Gastrocnemius medialis (tissue), 4 donors: ENCODE results near the gene ARPP19. TPM values are rescaled to one million over a fixed set of nuclear protein-coding genes. Genes with fewer than 3 reads are reported as not detected.

Experiments used
- ATAC-seq, 2 donors: fragments of 150-250 bp; one replicate each; pipeline ENCODE4 v1.9.1; 2016
- DNase-seq, 2 donors: peaks; one replicate each; pipeline ENCODE4 v3.0.0-alpha.2; 2019
- H3K27ac ChIP-seq, 4 donors: fragments of 200-600 bp; sonication (generic); 1 replicate in 1 of 4; 2 replicates in 3 of 4; pipeline ENCODE4 v1.5.1; 2016 to 2018; ENCODE audit warnings: mild to moderate bottlenecking in 2 of 4, moderate library complexity in 1 of 4
- H3K27me3 ChIP-seq, 3 donors: fragments of 200-600 bp; sonication (generic) in 2 of 3; 1 replicate in 1 of 3; 2 replicates in 2 of 3; pipeline versions ENCODE4 v1.5.1 to v1.6.0; 2016 to 2019; ENCODE audit warnings: mild to moderate bottlenecking in 1 of 3, moderate library complexity in 1 of 3
- H3K36me3 ChIP-seq, 2 donors: fragments of 200-600 bp; sonication (generic) in 1 of 2; one replicate each; pipeline ENCODE4 v1.5.1; 2017 to 2018
- H3K4me1 ChIP-seq, 2 donors: fragments of 200-600 bp; sonication (generic) in 1 of 2; one replicate each; pipeline ENCODE4 v1.5.1; 2016 to 2017; ENCODE audit warnings: mild to moderate bottlenecking in 2 of 2
- H3K4me3 ChIP-seq, 4 donors: fragments of 200-600 bp; sonication (generic) in 3 of 4; 1 replicate in 1 of 4; 2 replicates in 3 of 4; pipeline ENCODE4 v1.5.1; 2016 to 2019; ENCODE audit warnings: mild to moderate bottlenecking in 2 of 4
- H3K9me3 ChIP-seq, 3 donors: fragments of 200-600 bp; sonication (generic) in 2 of 3; 1 replicate in 1 of 3; 2 replicates in 2 of 3; pipeline ENCODE4 v1.5.1; 2016 to 2019
- CTCF ChIP-seq, 5 experiments: fragments of 450-650 bp in 3 of 5; fragments of 200-600 bp in 2 of 5; sonication (generic) in 2 of 5; IDR thresholded peaks in 4 of 5; conservative IDR thresholded peaks in 1 of 5; 1 replicate in 4 of 5; 2 replicates in 1 of 5; pipeline ENCODE4 v1.5.1; 2016 to 2019; ENCODE audit warnings: antibody characterized with exemption in 5 of 5, mild to moderate bottlenecking in 3 of 5, moderate library complexity in 3 of 5
- POLR2A ChIP-seq, 2 donors: fragments of 450-650 bp; IDR thresholded peaks; one replicate each; pipeline ENCODE4 v1.6.1; 2017; ENCODE audit warnings: antibody characterized with exemption in 2 of 2, mild to moderate bottlenecking in 2 of 2, moderate library complexity in 2 of 2
- in situ Hi-C, 4 donors: fragments of 200-750 bp; cut with MboI; loops; one replicate each; pipeline versions ENCODE4 v1.15.0 to v1.8.0; 2017; ENCODE audit warnings: low sequenced_read_pairs in 4 of 4
- intact Hi-C: fragments of 100-400 bp; cut with DNase I; formaldehyde crosslinking; loops from one replicate; pipeline ENCODE4 v1.15.1; 2023; ENCODE audit warnings: low total_unique reads
- total RNA-seq, 4 donors: library from RNA; depleted of rRNA; stranded (reverse); fragments of >200 nt; gene quantifications; one replicate each; pipeline versions ENCODE4 v1.1.0 to v1.2.3, GENCODE V29; 2016

ARPP19 gene
- total RNA-seq, 4 donors from 2014 or later = 153 to 428 (median 207) TPM

- TF ChIP-seq CTCF (IDR thresholded peaks at IDR 0.05 in 4 of 5, conservative IDR thresholded peaks at IDR 0.05 in 1 of 5) (no peak), POLR2A (IDR thresholded peaks at IDR 0.05) (no peak)
- in situ Hi-C loops = loop anchor here in 2 of 4 donors (10.0 kb wide), 2 partner anchors 177 to 213 kb away; no protein-coding TSS in a partner anchor
- no peaks in the 10 kb centered on the region for H3K36me3 ChIP-seq
Measured at GRCh38 chr15:52521682-52522081, 47.1 kb downstream of the ARPP19 start.

GRCh38 chr15:52520421-52520820, 48.4 kb downstream of the ARPP19 start:
- no peak for ATAC-seq

More at GRCh38 chr15:52521682-52522081, 47.1 kb downstream of the ARPP19 start:
- intact Hi-C loops = loop anchor here (10.0 kb wide), 1 partner anchor 187 kb away; no protein-coding TSS in a partner anchor
- peaks cover 29 to 50% of the 10 kb centered on the region in 2 donors for H3K4me1 ChIP-seq
- no peaks in the 10 kb centered on the region for H3K27me3 ChIP-seq
- no peak for ATAC-seq
- no peak overlapping the region for H3K27ac ChIP-seq
- no peak overlapping the region for H3K4me3 ChIP-seq
- no peaks in the 10 kb centered on the region for H3K9me3 ChIP-seq
- no peak for DNase-seq

GRCh38 chr15:52518487-52519371, 50.1 kb downstream of the ARPP19 start:
- TF ChIP-seq POLR2A (IDR thresholded peaks at IDR 0.05) (no peak), CTCF (IDR thresholded peaks at IDR 0.05 in 4 of 5, conservative IDR thresholded peaks at IDR 0.05 in 1 of 5) (no peak)
- DNase-seq (no peak), ATAC-seq (no peak)
- H3K36me3 ChIP-seq = no peaks in the 10 kb centered on the region
- in situ Hi-C loops = no loop called here
- H3K4me3 ChIP-seq = no peak overlapping the region
- H3K4me1 ChIP-seq = peaks cover 36 to 47% of the 10 kb centered on the region in 2 donors
- no peak overlapping the region for H3K27ac ChIP-seq
- intact Hi-C loops = no loop called here
- H3K9me3 ChIP-seq = no peaks in the 10 kb centered on the region
- no peaks in the 10 kb centered on the region for H3K27me3 ChIP-seq

More at GRCh38 chr15:52520421-52520820, 48.4 kb downstream of the ARPP19 start:
- Histone ChIP-seq H3K4me3 (no peak overlapping the region), H3K9me3 (no peaks in the 10 kb centered on the region), H3K36me3 (no peaks in the 10 kb centered on the region), H3K4me1 (peaks cover 33 to 49% of the 10 kb centered on the region in 2 donors), H3K27me3 (no peaks in the 10 kb centered on the region), H3K27ac (peak overlapping the region in 2 of 4 donors; percentile 16 to 45)
- TF ChIP-seq CTCF (IDR thresholded peaks at IDR 0.05 in 4 of 5, conservative IDR thresholded peaks at IDR 0.05 in 1 of 5) (no peak), POLR2A (IDR thresholded peaks at IDR 0.05) (no peak)
- in situ Hi-C loops = loop anchor here in 2 of 4 donors (10.0 kb wide), 2 partner anchors 176 to 214 kb away; no protein-coding TSS in a partner anchor
- no peak for DNase-seq
- intact Hi-C loops = loop anchor here (10.0 kb wide), 1 partner anchor 186 kb away; no protein-coding TSS in a partner anchor

GRCh38 chr15:52517014-52517413, 51.8 kb downstream of the ARPP19 start:
- H3K36me3 ChIP-seq = no peaks in the 10 kb centered on the region
- H3K9me3 ChIP-seq = no peaks in the 10 kb centered on the region
- in situ Hi-C loops = no loop called here

More at GRCh38 chr15:52517014-52517413, 51.8 kb downstream of the ARPP19 start:
- Histone ChIP-seq H3K27me3 (no peaks in the 10 kb centered on the region), H3K4me3 (no peak overlapping the region), H3K27ac (no peak overlapping the region), H3K4me1 (peaks cover 32 to 36% of the 10 kb centered on the region in 2 donors)
- DNase-seq = no peak
- intact Hi-C loops = no loop called here
- ATAC-seq = no peak
- no peak for TF ChIP-seq CTCF (IDR thresholded peaks at IDR 0.05 in 4 of 5, conservative IDR thresholded peaks at IDR 0.05 in 1 of 5)
- no peak for TF ChIP-seq POLR2A (IDR thresholded peaks at IDR 0.05)
